Liver (tissue), 3 donors: ENCODE results near the gene FGF3.

Source experiments
- GABPA ChIP-seq, 2 donors: IDR thresholded peaks in 1 of 2; conservative IDR thresholded peaks in 1 of 2; 2 replicates each; pipeline ENCODE4 v1.6.1; 2016; ENCODE audit warnings: antibody characterized with exemption in 2 of 2, mild to moderate bottlenecking in 1 of 2, moderate library complexity in 1 of 2
- HNF4A ChIP-seq, 2 donors: conservative IDR thresholded peaks; 2 replicates each; pipeline ENCODE4 v1.6.1; 2016; ENCODE audit warnings: antibody characterized with exemption in 2 of 2, mild to moderate bottlenecking in 2 of 2
- JUND ChIP-seq, 2 donors: IDR thresholded peaks; 2 replicates each; pipeline ENCODE4 v1.6.1; 2016; ENCODE audit warnings: antibody characterized with exemption in 2 of 2
- TAF1 ChIP-seq: conservative IDR thresholded peaks from 2 replicates; pipeline ENCODE4 v1.6.1; 2016; ENCODE audit warnings: antibody characterized with exemption, mild to moderate bottlenecking
- YY1 ChIP-seq: IDR thresholded peaks from 2 replicates; pipeline ENCODE4 v1.6.1; 2016; ENCODE audit warnings: antibody characterized with exemption, mild to moderate bottlenecking
- TF ChIP-seq, protein P1 (sequence below): fragments of 150-350 bp; IDR thresholded peaks from 2 replicates; pipeline ENCODE4 v1.5.1; 2017; ENCODE audit warnings: improper control_type of control experiment, low read depth, low read length; ENCODE audit not compliant: missing input control
- TF ChIP-seq, protein P2 (sequence below): IDR thresholded peaks from 2 replicates; pipeline ENCODE4 v1.6.1; 2016; ENCODE audit warnings: antibody characterized with exemption
- TF ChIP-seq, protein P3 (sequence below): IDR thresholded peaks from 2 replicates; pipeline ENCODE4 v1.6.1; 2016; ENCODE audit warnings: antibody characterized with exemption, mild to moderate bottlenecking
- donor health status: healthy.
- donor health status: healthy.

DNA sequence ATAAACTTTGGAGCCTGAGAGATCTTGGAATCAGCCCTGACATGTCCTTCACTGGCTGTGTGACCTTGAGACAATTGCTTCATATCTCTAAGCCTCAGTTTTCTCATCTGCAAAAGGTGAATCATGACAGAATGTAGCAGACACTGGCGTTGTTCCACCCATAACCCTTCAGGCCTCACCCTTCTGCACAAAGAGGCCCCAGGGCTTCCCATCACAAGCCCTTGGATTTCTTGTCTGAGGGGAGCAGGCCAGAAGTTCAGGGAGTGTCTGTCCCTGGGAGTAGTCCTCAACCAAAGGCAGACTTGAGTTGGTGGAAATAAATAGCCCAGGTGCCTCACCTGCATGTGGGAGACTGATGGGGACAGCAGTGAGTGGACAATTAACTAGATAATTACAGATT, 16.6 kb downstream of the FGF3 start:
- TF ChIP-seq, protein P1, sequence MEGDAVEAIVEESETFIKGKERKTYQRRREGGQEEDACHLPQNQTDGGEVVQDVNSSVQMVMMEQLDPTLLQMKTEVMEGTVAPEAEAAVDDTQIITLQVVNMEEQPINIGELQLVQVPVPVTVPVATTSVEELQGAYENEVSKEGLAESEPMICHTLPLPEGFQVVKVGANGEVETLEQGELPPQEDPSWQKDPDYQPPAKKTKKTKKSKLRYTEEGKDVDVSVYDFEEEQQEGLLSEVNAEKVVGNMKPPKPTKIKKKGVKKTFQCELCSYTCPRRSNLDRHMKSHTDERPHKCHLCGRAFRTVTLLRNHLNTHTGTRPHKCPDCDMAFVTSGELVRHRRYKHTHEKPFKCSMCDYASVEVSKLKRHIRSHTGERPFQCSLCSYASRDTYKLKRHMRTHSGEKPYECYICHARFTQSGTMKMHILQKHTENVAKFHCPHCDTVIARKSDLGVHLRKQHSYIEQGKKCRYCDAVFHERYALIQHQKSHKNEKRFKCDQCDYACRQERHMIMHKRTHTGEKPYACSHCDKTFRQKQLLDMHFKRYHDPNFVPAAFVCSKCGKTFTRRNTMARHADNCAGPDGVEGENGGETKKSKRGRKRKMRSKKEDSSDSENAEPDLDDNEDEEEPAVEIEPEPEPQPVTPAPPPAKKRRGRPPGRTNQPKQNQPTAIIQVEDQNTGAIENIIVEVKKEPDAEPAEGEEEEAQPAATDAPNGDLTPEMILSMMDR, result no peak
- TF ChIP-seq TAF1 (no peak), GABPA (IDR thresholded peaks at IDR 0.05 in 1 of 2, conservative IDR thresholded peaks at IDR 0.05 in 1 of 2) (no peak), JUND (IDR thresholded peaks at IDR 0.05) (no peak), YY1 (no peak), HNF4A (conservative IDR thresholded peaks at IDR 0.05) (no peak)
- TF ChIP-seq, protein P2, sequence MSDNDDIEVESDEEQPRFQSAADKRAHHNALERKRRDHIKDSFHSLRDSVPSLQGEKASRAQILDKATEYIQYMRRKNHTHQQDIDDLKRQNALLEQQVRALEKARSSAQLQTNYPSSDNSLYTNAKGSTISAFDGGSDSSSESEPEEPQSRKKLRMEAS, result no peak
- TF ChIP-seq, protein P3, sequence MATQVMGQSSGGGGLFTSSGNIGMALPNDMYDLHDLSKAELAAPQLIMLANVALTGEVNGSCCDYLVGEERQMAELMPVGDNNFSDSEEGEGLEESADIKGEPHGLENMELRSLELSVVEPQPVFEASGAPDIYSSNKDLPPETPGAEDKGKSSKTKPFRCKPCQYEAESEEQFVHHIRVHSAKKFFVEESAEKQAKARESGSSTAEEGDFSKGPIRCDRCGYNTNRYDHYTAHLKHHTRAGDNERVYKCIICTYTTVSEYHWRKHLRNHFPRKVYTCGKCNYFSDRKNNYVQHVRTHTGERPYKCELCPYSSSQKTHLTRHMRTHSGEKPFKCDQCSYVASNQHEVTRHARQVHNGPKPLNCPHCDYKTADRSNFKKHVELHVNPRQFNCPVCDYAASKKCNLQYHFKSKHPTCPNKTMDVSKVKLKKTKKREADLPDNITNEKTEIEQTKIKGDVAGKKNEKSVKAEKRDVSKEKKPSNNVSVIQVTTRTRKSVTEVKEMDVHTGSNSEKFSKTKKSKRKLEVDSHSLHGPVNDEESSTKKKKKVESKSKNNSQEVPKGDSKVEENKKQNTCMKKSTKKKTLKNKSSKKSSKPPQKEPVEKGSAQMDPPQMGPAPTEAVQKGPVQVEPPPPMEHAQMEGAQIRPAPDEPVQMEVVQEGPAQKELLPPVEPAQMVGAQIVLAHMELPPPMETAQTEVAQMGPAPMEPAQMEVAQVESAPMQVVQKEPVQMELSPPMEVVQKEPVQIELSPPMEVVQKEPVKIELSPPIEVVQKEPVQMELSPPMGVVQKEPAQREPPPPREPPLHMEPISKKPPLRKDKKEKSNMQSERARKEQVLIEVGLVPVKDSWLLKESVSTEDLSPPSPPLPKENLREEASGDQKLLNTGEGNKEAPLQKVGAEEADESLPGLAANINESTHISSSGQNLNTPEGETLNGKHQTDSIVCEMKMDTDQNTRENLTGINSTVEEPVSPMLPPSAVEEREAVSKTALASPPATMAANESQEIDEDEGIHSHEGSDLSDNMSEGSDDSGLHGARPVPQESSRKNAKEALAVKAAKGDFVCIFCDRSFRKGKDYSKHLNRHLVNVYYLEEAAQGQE, result no peak
